Subcutaneous abdominal adipose tissue (tissue), 5 donors: ENCODE data around the gene SOD2.
"Not testable (repeated sequence)": the region's sequence is repeated elsewhere in the genome, so short reads cannot be mapped to it uniquely, and the experiment has no call there.

Experiments used
- H3K27ac ChIP-seq: one replicate; pipeline ENCODE4 v1.7.0; 2013; ENCODE audit warnings: low read depth, mild to moderate bottlenecking, inconsistent platforms, low read length, moderate library complexity
- H3K27me3 ChIP-seq, 5 donors: one replicate each; pipeline ENCODE4 v1.7.0; 2013; ENCODE audit warnings: low read length in 5 of 5, inconsistent platforms in 1 of 5; ENCODE audit not compliant: control insufficient read depth in 5 of 5, insufficient read depth in 4 of 5
- H3K36me3 ChIP-seq, 5 donors: one replicate each; pipeline ENCODE4 v1.7.0; 2013; ENCODE audit warnings: low read length in 5 of 5; ENCODE audit not compliant: control insufficient read depth in 5 of 5, insufficient read depth in 5 of 5
- H3K4me1 ChIP-seq, 5 donors: one replicate each; pipeline ENCODE4 v1.7.0; 2013; ENCODE audit warnings: low read length in 5 of 5, mild to moderate bottlenecking in 3 of 5, moderate library complexity in 1 of 5; ENCODE audit not compliant: control insufficient read depth in 5 of 5, insufficient read depth in 5 of 5
- H3K4me3 ChIP-seq, 5 donors: one replicate each; pipeline ENCODE4 v1.7.0; 2013; ENCODE audit warnings: low read length in 5 of 5, low read depth in 1 of 5
- H3K9ac ChIP-seq, 5 donors: one replicate each; pipeline ENCODE4 v1.7.0; 2013; ENCODE audit warnings: low read length in 5 of 5, mild to moderate bottlenecking in 4 of 5, moderate library complexity in 3 of 5
- H3K9me3 ChIP-seq, 5 donors: one replicate each; pipeline ENCODE4 v1.7.0; 2013; ENCODE audit warnings: low read length in 5 of 5; ENCODE audit not compliant: control insufficient read depth in 5 of 5
- donor health status: healthy.
- donor health status: healthy.
- donor health status: healthy.
- donor health status: healthy.
- donor health status: healthy.

The SOD2 gene

GRCh38 chr6:159727717-159728445, 34.8 kb upstream of the SOD2 start:
- H3K4me3 ChIP-seq = peak overlapping the region; percentile 79 to 95 (median 91)
- peak overlapping the region; percentile 95 for H3K27ac ChIP-seq
- H3K36me3 ChIP-seq = no peaks in the 10 kb centered on the region
- H3K9me3 ChIP-seq = peaks cover 0 to under 1% (median 0%) of the 10 kb centered on the region in 5 donors
- H3K4me1 ChIP-seq = peaks cover 0 to 47% (median 37%) of the 10 kb centered on the region in 5 donors
- H3K27me3 ChIP-seq = no peaks in the 10 kb centered on the region
- H3K9ac ChIP-seq = peak overlapping the region; percentile 92 to 99 (median 98)

DNA sequence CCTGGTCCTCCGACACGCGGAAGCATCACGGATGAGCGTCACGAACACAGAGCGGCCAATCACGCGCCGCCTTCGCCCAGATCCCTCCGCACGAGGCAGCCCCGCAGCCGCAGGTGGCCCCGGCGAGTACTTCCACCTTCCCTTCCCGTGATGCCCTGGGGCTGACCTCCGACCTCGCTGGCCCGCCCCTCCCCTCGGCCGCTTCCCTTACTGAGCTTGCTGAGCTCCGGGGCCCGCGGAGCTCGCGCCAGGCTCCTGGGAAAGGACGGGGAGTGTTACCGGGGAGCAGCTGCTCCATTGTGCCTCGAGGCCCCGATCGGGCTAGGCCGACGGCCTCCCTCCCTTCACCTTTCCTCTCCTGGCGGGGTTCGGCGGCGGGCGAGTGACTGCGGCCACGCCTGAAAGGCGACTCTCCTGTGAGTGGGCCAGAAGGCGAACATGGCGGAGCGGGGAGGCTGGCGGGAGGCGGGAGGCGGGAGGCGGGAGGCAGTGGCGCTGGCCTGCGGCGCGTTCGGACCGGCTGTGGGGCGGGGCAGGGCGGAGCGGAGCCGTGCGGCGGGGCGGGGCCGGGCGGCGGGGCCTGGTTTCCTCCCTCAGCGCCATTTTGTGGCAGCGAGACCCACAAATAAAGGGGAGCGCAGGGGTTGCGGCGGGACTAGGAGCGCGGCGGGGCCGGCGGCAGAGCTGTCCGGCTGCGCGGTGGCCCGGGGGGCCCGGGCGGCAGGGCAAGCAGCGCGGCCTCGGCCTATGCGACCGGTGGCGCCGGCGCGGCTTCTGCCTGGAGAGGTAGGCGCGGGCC, 34.1 kb upstream of the SOD2 start, which contains the start of gene WTAP:
Gene WTAP, plus strand, starts transcription at position 589 of the 799 bp plus-strand sequence. CDS start 8,760 bp downstream, outside the sequence.
- Histone ChIP-seq H3K27ac (peak within 1 kb of the TSS; percentile 95), H3K9me3 (peaks cover 0 to 4% (median 0%) of the 10 kb centered on the region in 5 donors), H3K4me1 (peaks cover 0 to 47% (median 38%) of the 10 kb centered on the region in 5 donors)

GRCh38 chr6:159726255-159726917, 33.3 kb upstream of the SOD2 start:
- H3K4me1 ChIP-seq = peaks cover 0 to 40% (median 33%) of the 10 kb centered on the region in 5 donors
- H3K27ac ChIP-seq = peak overlapping the region; percentile 95
- peak overlapping the region; percentile 43 to 95 (median 89) for H3K9ac ChIP-seq
- H3K4me3 ChIP-seq = peak overlapping the region; percentile 75 to 95 (median 91)
- peaks cover 0 to 4% (median 0%) of the 10 kb centered on the region in 5 donors for H3K9me3 ChIP-seq
- no peaks in the 10 kb centered on the region for H3K36me3 ChIP-seq
- no peaks in the 10 kb centered on the region for H3K27me3 ChIP-seq

More for the DNA sequence above, 34.1 kb upstream of the SOD2 start, which contains the start of gene WTAP:
- H3K36me3 ChIP-seq = no peaks in the 10 kb centered on the region
- peak within 1 kb of the TSS; percentile 90 to 95 (median 91) for H3K4me3 ChIP-seq
- H3K27me3 ChIP-seq = no peaks in the 10 kb centered on the region
- H3K9ac ChIP-seq = peak within 1 kb of the TSS; percentile 92 to 99 (median 98)

DNA sequence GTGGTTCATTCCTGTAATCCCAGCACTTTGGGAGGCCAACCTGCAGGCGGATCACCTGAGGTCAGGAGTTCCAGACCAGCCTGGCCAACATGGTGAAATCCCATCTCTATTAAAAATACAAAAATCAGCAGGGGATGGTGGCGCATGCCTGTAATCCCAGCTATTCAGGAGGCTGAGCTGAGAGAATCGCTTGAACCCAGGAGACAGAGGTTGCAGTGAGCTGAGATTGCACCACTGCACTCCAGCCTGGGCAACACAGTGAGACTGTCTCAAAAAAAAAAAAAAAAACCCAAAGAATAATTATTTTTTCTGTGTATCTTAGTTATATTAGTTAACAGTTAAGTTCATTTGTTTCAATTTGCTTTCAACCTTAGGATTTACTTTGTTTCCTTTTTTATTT, 32.2 kb upstream of the SOD2 start:
- not testable (repeated sequence) for H3K9ac ChIP-seq, H3K36me3 ChIP-seq, H3K27me3 ChIP-seq, H3K9me3 ChIP-seq, H3K4me3 ChIP-seq, H3K27ac ChIP-seq
- H3K4me1 ChIP-seq = peaks cover 0 to 38% (median 29%) of the 10 kb centered on the region in 5 donors

GRCh38 chr6:159724778-159725177, 31.7 kb upstream of the SOD2 start:
- Histone ChIP-seq H3K9ac (no peak overlapping the region), H3K9me3 (peaks cover 0 to 4% (median 0%) of the 10 kb centered on the region in 5 donors), H3K4me1 (peaks cover 0 to 33% (median 25%) of the 10 kb centered on the region in 5 donors), H3K36me3 (no peaks in the 10 kb centered on the region), H3K4me3 (no peak overlapping the region), H3K27ac (no peak overlapping the region), H3K27me3 (no peaks in the 10 kb centered on the region)

DNA sequence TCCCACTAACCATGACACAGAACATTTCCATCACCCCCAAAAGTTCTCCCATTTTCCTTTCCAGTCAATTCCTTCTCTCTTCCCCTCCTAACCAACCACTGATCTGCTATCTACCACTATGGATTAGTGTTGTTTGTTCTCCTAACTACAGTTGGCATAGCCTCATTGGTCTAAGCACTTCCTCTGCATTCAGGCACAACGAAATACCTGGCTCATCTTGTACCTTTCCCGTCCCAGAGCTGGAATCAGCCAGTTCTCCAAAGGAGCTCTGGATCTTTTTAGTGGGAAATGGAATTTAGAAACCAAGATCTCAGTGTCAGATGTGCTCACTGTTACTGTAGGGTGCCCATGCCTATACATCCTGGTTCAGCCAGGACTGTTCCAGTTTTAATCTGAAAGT, 30.2 kb upstream of the SOD2 start:
- Histone ChIP-seq H3K9me3 (peaks cover 0 to 4% (median 0%) of the 10 kb centered on the region in 5 donors), H3K27ac (no peak overlapping the region), H3K4me1 (peaks cover 0 to 18% (median 10%) of the 10 kb centered on the region in 5 donors), H3K36me3 (no peaks in the 10 kb centered on the region), H3K27me3 (no peaks in the 10 kb centered on the region), H3K4me3 (no peak overlapping the region), H3K9ac (no peak overlapping the region)

GRCh38 chr6:159722655-159723054, 29.6 kb upstream of the SOD2 start:
- Histone ChIP-seq H3K27me3 (no peaks in the 10 kb centered on the region), H3K4me1 (peaks cover 0 to 17% (median 10%) of the 10 kb centered on the region in 5 donors), H3K9ac (no peak overlapping the region), H3K4me3 (no peak overlapping the region), H3K27ac (no peak overlapping the region), H3K9me3 (peaks cover 0 to 4% (median 0%) of the 10 kb centered on the region in 5 donors), H3K36me3 (no peaks in the 10 kb centered on the region)

GRCh38 chr6:159721981-159722380, 28.9 kb upstream of the SOD2 start:
- not testable (repeated sequence) for H3K9me3 ChIP-seq
- peaks cover 0 to 24% (median 15%) of the 10 kb centered on the region in 5 donors for H3K4me1 ChIP-seq

GRCh38 chr6:159720708-159721107, 27.7 kb upstream of the SOD2 start:
- H3K27ac ChIP-seq = no peak overlapping the region
- peaks cover 0 to 3% (median 0%) of the 10 kb centered on the region in 5 donors for H3K27me3 ChIP-seq
- H3K36me3 ChIP-seq = no peaks in the 10 kb centered on the region
- H3K4me1 ChIP-seq = peaks cover 9 to 21% (median 12%) of the 10 kb centered on the region in 5 donors
- H3K9me3 ChIP-seq = peaks cover 0 to 4% (median 0%) of the 10 kb centered on the region in 5 donors
- H3K9ac ChIP-seq = no peak overlapping the region
- H3K4me3 ChIP-seq = no peak overlapping the region

More at GRCh38 chr6:159721981-159722380, 28.9 kb upstream of the SOD2 start:
- H3K27me3 ChIP-seq, H3K36me3 ChIP-seq, H3K27ac ChIP-seq, H3K4me3 ChIP-seq, H3K9ac ChIP-seq: not testable (repeated sequence)
